HepG2 (cell line): Measurements from ENCODE around the gene VEGFC. TPM values are rescaled to one million over a fixed set of nuclear protein-coding genes. Genes with fewer than 3 reads are reported as not detected.

Experiments used
- ATAC-seq: fragments of 200-7000 bp; cut with Tn5 transposase; 3 replicates; pipeline ENCODE4 v1.9.1; 2020; ENCODE audit warnings: mild to moderate bottlenecking, moderate library complexity
- BruUV-seq: library from RNA; stranded (reverse); fragments of 400-500 nt; replicated peaks from 2 replicates; lab custom pipeline; 2021; lab: Mats Ljungman, UMichigan
- CTCF ChIA-PET: fragments of 300-600 bp; formaldehyde crosslinking; extraction: SDS; loops from one replicate; lab custom pipeline; 2021; ENCODE audit warnings: low total read pairs, inconsistent platforms, low intra/inter-chr PET ratio; lab: Yijun Ruan, JAX
- POLR2A ChIA-PET: fragments of 350-600 bp; sonication (Branson Sonifier 250); formaldehyde crosslinking; loops from one replicate; lab custom pipeline; 2020; ENCODE audit warnings: antibody characterized with exemption, inconsistent platforms; lab: Yijun Ruan, JAX
- DNase-seq: peaks from one replicate; pipeline ENCODE4 v3.0.0-alpha.2; 2015; ENCODE audit warnings: low spot score
- FAIRE-seq: peaks from 3 replicates; lab custom pipeline; 2011; peaks lifted over from hg19 to GRCh38; lab: Jason Lieb, UNC
- H2AFZ ChIP-seq: one replicate; pipeline ENCODE4 v1.6.1; 2011; ENCODE audit warnings: low read length, inconsistent platforms
- H3K27ac ChIP-seq: fragments of 300-600 bp; 3 replicates; pipeline ENCODE4 v1.8.0; 2011; ENCODE audit warnings: mixed run types, mild to moderate bottlenecking, mixed read lengths, low read length, inconsistent platforms; ENCODE audit not compliant: insufficient read depth; ENCODE audit errors: extremely low read length
- H3K27me3 ChIP-seq, 2 experiments: fragments of 200-600 bp in 1 of 2; 2 replicates in 1 of 2; 3 replicates in 1 of 2; pipeline versions ENCODE4 v1.6.0 to v1.8.0; 2011; ENCODE audit warnings: low read length in 2 of 2, mild to moderate bottlenecking in 2 of 2, moderate library complexity in 2 of 2, inconsistent platforms in 1 of 2; ENCODE audit not compliant: insufficient read depth in 2 of 2, control insufficient read depth in 1 of 2
- H3K36me3 ChIP-seq, 2 experiments: fragments of 200-600 bp in 1 of 2; replicated peaks in 1 of 2; 2 replicates in 1 of 2; 3 replicates in 1 of 2; pipeline versions ENCODE4 v1.5.1 to v1.8.0; 2011; ENCODE audit warnings: low read length in 2 of 2, inconsistent platforms in 1 of 2; ENCODE audit not compliant: insufficient read depth in 2 of 2, control insufficient read depth in 1 of 2
- H3K4me1 ChIP-seq: 2 replicates; pipeline ENCODE4 v1.5.1; 2012; ENCODE audit warnings: low read length, inconsistent platforms; ENCODE audit not compliant: insufficient read depth
- H3K4me2 ChIP-seq: 2 replicates; pipeline ENCODE4 v1.6.0; 2011; ENCODE audit warnings: low read depth, low read length, inconsistent platforms
- H3K4me3 ChIP-seq, 3 experiments: fragments of 200-600 bp in 1 of 3; sonication (generic), shearing (Covaris generic) in 1 of 3; replicated peaks in 1 of 3; 2 replicates each; pipeline ENCODE4 v1.5.1; 2011 to 2016; ENCODE audit warnings: low read length in 3 of 3, inconsistent platforms in 2 of 3, low read depth in 2 of 3, mild to moderate bottlenecking in 2 of 3, control low read depth in 1 of 3, mixed read lengths in 1 of 3; ENCODE audit not compliant: insufficient read depth in 1 of 3
- H3K79me2 ChIP-seq: one replicate; pipeline ENCODE4 v1.6.1; 2011; ENCODE audit warnings: low read length, inconsistent platforms; ENCODE audit not compliant: insufficient read depth
- H3K9ac ChIP-seq: 2 replicates; pipeline ENCODE4 v1.6.0; 2011; ENCODE audit warnings: mild to moderate bottlenecking, low read depth, low read length, inconsistent platforms; ENCODE audit not compliant: insufficient read depth
- H3K9me3 ChIP-seq: 2 replicates; pipeline ENCODE4 v1.5.1; 2012; ENCODE audit warnings: mild to moderate bottlenecking, low read length
- H4K20me1 ChIP-seq: 2 replicates; pipeline ENCODE4 v1.6.0; 2011; ENCODE audit warnings: inconsistent platforms, mild to moderate bottlenecking, low read length, moderate library complexity; ENCODE audit not compliant: insufficient read depth
- MTA1 ChIP-seq: sonication (generic); formaldehyde crosslinking; IDR thresholded peaks from 2 replicates; pipeline ENCODE4 v1.4.0; 2020; ENCODE audit warnings: missing genetic modification reagents, mild to moderate bottlenecking, borderline replicate concordance
- NR1H2 ChIP-seq: sonication (generic); formaldehyde crosslinking; IDR thresholded peaks from 2 replicates; pipeline ENCODE4 v1.8.1; 2022; ENCODE audit warnings: low read depth, missing genetic modification reagents, borderline replicate concordance
- PCBP2 ChIP-seq: fragments of 200-400 bp; formaldehyde crosslinking; optimal IDR thresholded peaks from 2 replicates; pipeline ENCODE3; 2018; ENCODE audit warnings: low read length, low read depth; ENCODE audit not compliant: poor library complexity, severe bottlenecking
- ZBTB42 ChIP-seq: sonication (generic); formaldehyde crosslinking; IDR thresholded peaks from 2 replicates; pipeline ENCODE4 v1.5.0; 2020; ENCODE audit warnings: mild to moderate bottlenecking, missing genetic modification reagents
- ZKSCAN5 ChIP-seq: sonication (generic); formaldehyde crosslinking; IDR thresholded peaks from 2 replicates; pipeline ENCODE4 v1.5.1; 2020; ENCODE audit warnings: mild to moderate bottlenecking, missing genetic modification reagents
- ZNF260 ChIP-seq: sonication (generic); formaldehyde crosslinking; IDR thresholded peaks from 2 replicates; pipeline ENCODE4 v1.4.0; 2020; ENCODE audit warnings: missing genetic modification reagents, low read depth, mild to moderate bottlenecking, borderline replicate concordance
- ZNF790 ChIP-seq: sonication (generic); formaldehyde crosslinking; IDR thresholded peaks from 2 replicates; pipeline ENCODE4 v1.8.0; 2022; ENCODE audit warnings: missing genetic modification reagents, mild to moderate bottlenecking, borderline replicate concordance
- ZNF792 ChIP-seq: IDR thresholded peaks from 2 replicates; pipeline ENCODE4 v1.6.1; 2016
- ZNF883 ChIP-seq: sonication (generic); formaldehyde crosslinking; IDR thresholded peaks from 2 replicates; pipeline ENCODE4 v1.5.1; 2020; ENCODE audit warnings: mild to moderate bottlenecking, missing genetic modification reagents; ENCODE audit errors: not compliant biosample characterization
- ZSCAN22 ChIP-seq: sonication (generic); formaldehyde crosslinking; IDR thresholded peaks from 2 replicates; pipeline ENCODE4 v1.4.0; 2020; ENCODE audit warnings: mild to moderate bottlenecking, missing genetic modification reagents
- WGBS: methylation state at CpG from one replicate; pipeline ENCODE4 v1.1.6; 2017; ENCODE audit warnings: low lambda C conversion rate; 5-methylcytosine and 5-hydroxymethylcytosine counted together
- in situ Hi-C: cut with HindIII; loops from 2 replicates; pipeline ENCODE4 v1.10.0; 2017; ENCODE audit warnings: low pct_unique_long_range_greater_than_20kb; ENCODE audit not compliant: extremely low pct_ligation_motif_present
- intact Hi-C: fragments of 100-400 bp; cut with micrococcal nuclease; formaldehyde crosslinking; loops from one replicate; pipeline ENCODE4 v1.10.0; 2022; ENCODE audit not compliant: unreplicated experiment
- polyA plus RNA-seq, 8 experiments: library from polyadenylated mRNA; depleted of rRNA in 3 of 8; stranded (reverse) in 7 of 8; unstranded in 1 of 8; fragments of >200 nt; fragmentation: Illumina TruSeq in 4 of 8; extraction: Trizol in 4 of 8; gene quantifications; 2 replicates each; pipeline versions ENCODE4 v1.2.1 to v1.2.3, GENCODE V29; 2011 to 2016; ENCODE audit warnings: low read depth in 4 of 8, missing spikeins in 1 of 8, mixed read lengths in 1 of 8; ENCODE audit not compliant: insufficient read depth in 1 of 8
- total RNA-seq, 5 experiments: library from RNA; depleted of rRNA; stranded (reverse); fragments of >200 nt; fragmentation: Illumina TruSeq; extraction: Trizol; gene quantifications; 2 replicates each; pipeline ENCODE4 v1.2.3, GENCODE V29; 2016; ENCODE audit warnings: low read depth in 1 of 5
- TF ChIP-seq, protein P1 (sequence below): sonication (generic); formaldehyde crosslinking; conservative IDR thresholded peaks from 2 replicates; pipeline ENCODE4 v1.8.0; 2022; ENCODE audit warnings: missing genetic modification reagents

The VEGFC gene
- total and polyA plus RNA-seq, 2 of the 13 experiments (the other 11 are each of a cell fraction or from before 2014, with no cell fraction given), result not detected

DNA sequence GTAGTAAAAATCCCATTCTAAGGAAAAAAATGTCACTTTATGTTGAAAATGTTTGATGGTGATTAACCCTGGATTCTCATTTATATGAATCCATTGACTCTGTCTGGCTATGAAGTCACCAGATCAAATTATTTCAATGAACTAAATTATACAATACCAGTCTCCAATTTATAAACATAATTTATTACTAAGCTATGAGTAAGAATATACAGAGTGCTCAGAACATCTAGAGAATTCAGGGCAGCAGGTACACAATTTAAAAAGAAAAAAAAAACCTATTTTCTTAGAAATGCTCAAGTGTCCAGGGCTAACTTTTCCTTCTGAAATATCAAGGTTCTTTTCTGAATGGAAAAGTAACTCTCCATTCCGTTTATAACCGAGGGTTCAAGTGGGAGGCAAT is 48.6 kb downstream of the VEGFC start:
- H3K79me2 ChIP-seq, result no peaks in the 10 kb centered on the region
- H3K27me3 ChIP-seq, result no peaks in the 10 kb centered on the region
- H3K4me3 ChIP-seq, result no peak overlapping the region
- no peaks in the 10 kb centered on the region for H3K9me3 ChIP-seq
- intact Hi-C loops, result no loop called here
- no peaks in the 10 kb centered on the region for H3K4me1 ChIP-seq
- no peak overlapping the region for H3K27ac ChIP-seq
- 3% methylated on average over 2 of the region's 2 CpGs for WGBS
- ChIA-PET CTCF (no interaction called here), POLR2A (no interaction called here)
- no peaks in the 10 kb centered on the region for H4K20me1 ChIP-seq
- in situ Hi-C loops, result no loop called here
- FAIRE-seq (no peak), ATAC-seq (no peak), DNase-seq (no peak)
- no TSS peak for BruUV-seq
- H3K36me3 ChIP-seq, result no peaks in the 10 kb centered on the region
- H2AFZ ChIP-seq, result no peak overlapping the region
- H3K4me2 ChIP-seq, result no peak overlapping the region
- H3K9ac ChIP-seq, result no peak overlapping the region
- TF ChIP-seq ZSCAN22 (CRISPR knock-in tag), result no peak
- TF ChIP-seq ZNF792, result no peak
- no peak for TF ChIP-seq ZNF790
- no peak for TF ChIP-seq ZKSCAN5 (CRISPR knock-in tag)
- no peak for TF ChIP-seq ZBTB42
- TF ChIP-seq NR1H2 (CRISPR knock-in tag), result no peak
- no peak for TF ChIP-seq PCBP2
- no peak for TF ChIP-seq ZNF260 (CRISPR knock-in tag)
- TF ChIP-seq, protein P1, sequence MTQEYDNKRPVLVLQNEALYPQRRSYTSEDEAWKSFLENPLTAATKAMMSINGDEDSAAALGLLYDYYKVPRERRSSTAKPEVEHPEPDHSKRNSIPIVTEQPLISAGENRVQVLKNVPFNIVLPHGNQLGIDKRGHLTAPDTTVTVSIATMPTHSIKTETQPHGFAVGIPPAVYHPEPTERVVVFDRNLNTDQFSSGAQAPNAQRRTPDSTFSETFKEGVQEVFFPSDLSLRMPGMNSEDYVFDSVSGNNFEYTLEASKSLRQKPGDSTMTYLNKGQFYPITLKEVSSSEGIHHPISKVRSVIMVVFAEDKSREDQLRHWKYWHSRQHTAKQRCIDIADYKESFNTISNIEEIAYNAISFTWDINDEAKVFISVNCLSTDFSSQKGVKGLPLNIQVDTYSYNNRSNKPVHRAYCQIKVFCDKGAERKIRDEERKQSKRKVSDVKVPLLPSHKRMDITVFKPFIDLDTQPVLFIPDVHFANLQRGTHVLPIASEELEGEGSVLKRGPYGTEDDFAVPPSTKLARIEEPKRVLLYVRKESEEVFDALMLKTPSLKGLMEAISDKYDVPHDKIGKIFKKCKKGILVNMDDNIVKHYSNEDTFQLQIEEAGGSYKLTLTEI (CRISPR knock-in tag), result no peak
- TF ChIP-seq ZNF883 (CRISPR knock-in tag), result no peak
- TF ChIP-seq MTA1, result no peak
